Measurements from ENCODE around the gene LRRC25.

LRRC25 gene

DNA sequence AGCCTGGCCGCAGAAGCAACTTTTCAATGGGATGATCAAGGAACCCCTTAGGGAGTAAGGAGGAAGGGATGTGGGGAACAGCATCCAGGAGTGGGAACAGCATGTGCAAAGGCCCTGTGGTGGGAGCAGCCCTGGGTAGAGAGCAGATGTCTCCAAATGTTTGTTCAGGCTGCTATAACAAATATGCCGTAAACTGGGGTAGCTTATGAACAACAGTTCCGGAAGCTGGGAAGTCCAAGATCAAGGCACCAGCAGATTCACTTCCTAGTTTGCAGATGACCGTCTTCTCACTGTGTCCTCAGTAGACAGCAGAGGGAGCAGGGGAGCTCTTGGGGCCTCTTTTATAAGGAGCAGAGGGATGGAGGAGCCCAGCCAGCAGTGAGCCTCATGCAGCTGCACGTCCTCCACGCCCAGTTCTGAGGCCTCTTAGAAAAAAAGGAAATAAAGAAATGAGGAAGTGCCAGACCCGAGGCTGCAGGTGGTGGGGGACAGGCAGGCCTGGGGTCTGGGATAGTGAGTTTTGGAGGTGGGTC lies 4.2 kb upstream of the LRRC25 start:
- Histone ChIP-seq H4K20me1 (ENCODE audit: insufficient read depth, low read length) (no peaks in the 10 kb centered on the region), H3K27ac (ENCODE audit: low read length) (peak overlapping the region; percentile 80), H3K36me3 (replicated peaks; ENCODE audit: low read depth, low read length) (no peaks in the 10 kb centered on the region), H3K79me2 (ENCODE audit: low read length) (no peaks in the 10 kb centered on the region), H3K9ac (ENCODE audit: low read length) (peak overlapping the region; percentile 89), H2AFZ (ENCODE audit: low read depth, low read length) (no peak overlapping the region; the same call in 1 of the 2 replicates), H3K27me3 (ENCODE audit: low read depth, low read length) (no peaks in the 10 kb centered on the region; the same call in 1 of the 2 replicates), H3K4me2 (ENCODE audit: low read length) (peak overlapping the region; percentile 89), H3K4me3 (ENCODE audit: low read length) (peak overlapping the region; percentile 76), H3K9me3 (ENCODE audit: insufficient read depth, low read length) (no peaks in the 10 kb centered on the region), H3K4me1 (ENCODE audit: low read length) (peaks cover 55% of the 10 kb centered on the region)
- TF ChIP-seq, protein P1, sequence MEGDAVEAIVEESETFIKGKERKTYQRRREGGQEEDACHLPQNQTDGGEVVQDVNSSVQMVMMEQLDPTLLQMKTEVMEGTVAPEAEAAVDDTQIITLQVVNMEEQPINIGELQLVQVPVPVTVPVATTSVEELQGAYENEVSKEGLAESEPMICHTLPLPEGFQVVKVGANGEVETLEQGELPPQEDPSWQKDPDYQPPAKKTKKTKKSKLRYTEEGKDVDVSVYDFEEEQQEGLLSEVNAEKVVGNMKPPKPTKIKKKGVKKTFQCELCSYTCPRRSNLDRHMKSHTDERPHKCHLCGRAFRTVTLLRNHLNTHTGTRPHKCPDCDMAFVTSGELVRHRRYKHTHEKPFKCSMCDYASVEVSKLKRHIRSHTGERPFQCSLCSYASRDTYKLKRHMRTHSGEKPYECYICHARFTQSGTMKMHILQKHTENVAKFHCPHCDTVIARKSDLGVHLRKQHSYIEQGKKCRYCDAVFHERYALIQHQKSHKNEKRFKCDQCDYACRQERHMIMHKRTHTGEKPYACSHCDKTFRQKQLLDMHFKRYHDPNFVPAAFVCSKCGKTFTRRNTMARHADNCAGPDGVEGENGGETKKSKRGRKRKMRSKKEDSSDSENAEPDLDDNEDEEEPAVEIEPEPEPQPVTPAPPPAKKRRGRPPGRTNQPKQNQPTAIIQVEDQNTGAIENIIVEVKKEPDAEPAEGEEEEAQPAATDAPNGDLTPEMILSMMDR (IDR thresholded peaks at IDR 0.05; ENCODE audit: low read depth, low read length): peak; percentile 47
- no peak for TF ChIP-seq EZH2phosphoT487 (IDR thresholded peaks at IDR 0.05; ENCODE audit: low read depth)

DNA sequence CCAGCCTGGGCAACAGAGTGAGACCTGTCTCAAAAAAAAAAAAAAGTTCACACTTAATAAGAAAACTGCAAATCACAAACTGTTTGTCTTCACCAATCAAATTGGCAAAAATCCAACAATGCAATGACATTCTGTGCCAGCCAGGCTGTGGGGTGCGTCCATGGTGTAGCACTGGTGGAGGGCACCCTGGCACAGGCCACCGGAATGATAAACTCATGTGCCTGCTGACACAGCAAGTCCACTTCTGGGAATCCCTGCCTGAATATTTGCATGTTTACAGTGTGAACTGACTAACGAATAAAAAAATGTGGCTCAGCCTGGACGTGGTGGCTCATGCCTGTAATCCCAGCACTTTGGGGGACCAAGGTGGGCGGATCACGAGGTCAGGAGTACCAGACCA lies 1.6 kb upstream of the LRRC25 start:
- Histone ChIP-seq H3K9me3 (ENCODE audit: insufficient read depth, low read length) (no peaks in the 10 kb centered on the region), H3K9ac (ENCODE audit: low read length) (no peak overlapping the region), H3K27me3 (ENCODE audit: low read depth, low read length) (no peaks in the 10 kb centered on the region; the same call in 1 of the 2 replicates), H3K27ac (ENCODE audit: low read length) (no peak overlapping the region), H3K4me3 (ENCODE audit: low read length) (no peak overlapping the region), H3K4me2 (ENCODE audit: low read length) (peak overlapping the region; percentile 8), H2AFZ (ENCODE audit: low read depth, low read length) (no peak overlapping the region), H3K36me3 (replicated peaks; ENCODE audit: low read depth, low read length) (no peaks in the 10 kb centered on the region), H3K79me2 (ENCODE audit: low read length) (no peaks in the 10 kb centered on the region), H3K4me1 (ENCODE audit: low read length) (peaks cover 56% of the 10 kb centered on the region), H4K20me1 (ENCODE audit: insufficient read depth, low read length) (no peaks in the 10 kb centered on the region)
- TF ChIP-seq, protein P1 (IDR thresholded peaks at IDR 0.05; ENCODE audit: low read depth, low read length): no peak
- no peak for TF ChIP-seq EZH2phosphoT487 (IDR thresholded peaks at IDR 0.05; ENCODE audit: low read depth)

DNA sequence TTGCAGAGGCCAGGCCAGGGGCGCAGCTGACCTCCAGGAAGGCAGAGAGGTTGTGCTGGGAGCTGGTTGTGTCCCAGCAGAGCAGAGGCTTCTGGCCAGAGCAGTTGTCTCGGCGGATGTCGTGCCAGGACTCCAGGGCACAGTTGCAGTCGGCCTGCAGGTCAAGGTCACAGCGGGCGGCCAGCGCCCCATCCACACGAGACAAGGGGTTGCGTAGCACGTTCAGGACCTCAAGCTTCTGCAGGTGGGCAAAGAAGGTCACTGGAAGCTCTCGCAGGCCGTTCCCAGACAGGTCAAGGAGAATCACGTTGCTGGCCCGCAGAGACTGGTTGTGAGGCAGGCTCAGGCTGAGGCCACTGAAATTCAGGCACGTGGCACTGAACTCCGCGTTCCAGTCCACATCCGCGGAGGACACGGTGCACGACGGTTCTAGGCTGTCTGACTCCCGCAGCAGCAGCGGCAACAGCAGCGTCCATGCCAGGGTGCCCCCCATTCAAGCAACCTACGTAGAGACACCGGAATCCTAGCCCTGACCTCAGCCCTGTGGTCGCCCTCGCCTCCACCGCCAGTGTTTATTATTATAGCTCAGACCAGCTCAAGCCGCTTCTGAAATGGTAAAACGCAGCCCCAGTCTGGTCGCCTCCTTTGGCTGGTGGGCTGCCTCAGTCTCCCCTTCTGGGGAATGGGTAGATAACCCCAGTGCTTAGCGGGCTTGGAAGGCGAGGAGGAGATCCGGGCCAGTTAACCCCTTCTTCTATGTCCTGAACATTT lies 766 bp downstream of the LRRC25 start:
- peak overlapping the region; percentile 95 for H3K4me2 ChIP-seq (ENCODE audit: low read length)
- no peaks in the 10 kb centered on the region for H4K20me1 ChIP-seq (ENCODE audit: insufficient read depth, low read length)
- H2AFZ ChIP-seq (ENCODE audit: low read depth, low read length): no peak overlapping the region

GRCh38 chr19:18393836-18394235 lies 3.6 kb downstream of the LRRC25 start:
- H3K4me1 ChIP-seq (ENCODE audit: low read length): peaks cover 27% of the 10 kb centered on the region
- no peak overlapping the region for H2AFZ ChIP-seq (ENCODE audit: low read depth, low read length)
- TF ChIP-seq EZH2phosphoT487 (IDR thresholded peaks at IDR 0.05; ENCODE audit: low read depth): no peak
- TF ChIP-seq, protein P1 (IDR thresholded peaks at IDR 0.05; ENCODE audit: low read depth, low read length): no peak
- no peaks in the 10 kb centered on the region for H3K9me3 ChIP-seq (ENCODE audit: insufficient read depth, low read length)
- no peaks in the 10 kb centered on the region for H3K79me2 ChIP-seq (ENCODE audit: low read length)
- H3K36me3 ChIP-seq (replicated peaks; ENCODE audit: low read depth, low read length): peaks cover 4% of the 10 kb centered on the region
- H3K4me2 ChIP-seq (ENCODE audit: low read length): no peak overlapping the region
- no peak overlapping the region for H3K27ac ChIP-seq (ENCODE audit: low read length)
- H3K4me3 ChIP-seq (ENCODE audit: low read length): no peak overlapping the region
- H4K20me1 ChIP-seq (ENCODE audit: insufficient read depth, low read length): no peaks in the 10 kb centered on the region
- peaks cover 4% of the 10 kb centered on the region; the same call in 1 of the 2 replicates for H3K27me3 ChIP-seq (ENCODE audit: low read depth, low read length)
- H3K9ac ChIP-seq (ENCODE audit: low read length): no peak overlapping the region

More for the DNA sequence above, 766 bp downstream of the LRRC25 start:
- H3K9me3 ChIP-seq (ENCODE audit: insufficient read depth, low read length): no peaks in the 10 kb centered on the region
- H3K4me1 ChIP-seq (ENCODE audit: low read length): peaks cover 42% of the 10 kb centered on the region
- TF ChIP-seq, protein P1 (IDR thresholded peaks at IDR 0.05; ENCODE audit: low read depth, low read length): no peak
- no peak for TF ChIP-seq EZH2phosphoT487 (IDR thresholded peaks at IDR 0.05; ENCODE audit: low read depth)
- H3K79me2 ChIP-seq (ENCODE audit: low read length): no peaks in the 10 kb centered on the region
- no peak overlapping the region for H3K27ac ChIP-seq (ENCODE audit: low read length)
- no peaks in the 10 kb centered on the region for H3K36me3 ChIP-seq (replicated peaks; ENCODE audit: low read depth, low read length)
- H3K9ac ChIP-seq (ENCODE audit: low read length): peak overlapping the region; percentile 54
- H3K27me3 ChIP-seq (ENCODE audit: low read depth, low read length): no peaks in the 10 kb centered on the region; the same call in 1 of the 2 replicates
- peak overlapping the region; percentile 82 for H3K4me3 ChIP-seq (ENCODE audit: low read length)

Data from OCI-LY3 (cell line).